ENCODE measurements around the gene AUTS2. TPM values are rescaled to one million over a fixed set of nuclear protein-coding genes. Genes with fewer than 3 reads are reported as not detected.

AUTS2 gene
- total and polyA plus RNA-seq, 9 of the 15 experiments (the other 6 are each of a cell fraction or from before 2014, with no cell fraction given): 0.58 TPM; not detected in 8

DNA sequence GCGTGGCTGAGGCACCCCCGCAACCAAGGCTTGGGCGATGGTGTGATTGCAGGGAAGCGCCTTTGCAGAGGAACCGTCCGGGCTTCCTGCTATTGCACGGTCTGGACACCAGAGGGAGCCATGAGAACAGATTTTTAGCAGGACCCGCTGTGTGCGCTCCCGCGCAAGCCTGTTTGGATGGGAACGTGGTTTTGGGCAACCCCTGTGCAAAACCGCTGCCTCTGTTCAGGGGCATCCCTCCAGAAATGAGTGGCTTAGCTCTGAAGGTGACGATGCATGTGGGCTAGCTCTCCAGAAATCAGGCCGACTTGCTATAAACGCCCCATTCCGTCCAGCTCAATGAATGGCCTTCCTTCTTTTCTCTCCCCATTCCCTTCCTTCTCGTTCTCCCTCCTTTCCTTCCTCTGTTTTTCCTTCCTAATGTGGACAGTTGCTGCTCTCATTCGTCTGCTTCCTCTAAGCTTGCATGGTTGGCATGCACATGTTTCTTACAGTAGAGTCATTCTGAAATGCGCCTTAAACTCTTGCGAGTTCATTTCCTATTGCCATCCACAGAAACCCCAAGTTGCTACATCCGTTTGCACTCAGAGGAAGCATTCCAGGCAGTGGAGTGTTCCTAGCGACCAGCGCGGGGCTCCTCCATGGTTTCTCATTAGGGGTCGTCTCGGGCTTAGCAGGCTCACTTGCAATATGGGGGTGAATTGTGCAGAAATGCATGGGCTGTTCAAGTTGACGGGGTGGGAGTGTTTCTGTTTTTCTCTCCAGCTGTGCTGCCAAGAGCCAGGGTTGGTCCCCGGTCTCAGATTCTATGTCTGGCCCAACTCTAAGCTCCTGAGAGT is 1231.2 kb downstream of the AUTS2 start (continued):
- TF ChIP-seq, protein P1, sequence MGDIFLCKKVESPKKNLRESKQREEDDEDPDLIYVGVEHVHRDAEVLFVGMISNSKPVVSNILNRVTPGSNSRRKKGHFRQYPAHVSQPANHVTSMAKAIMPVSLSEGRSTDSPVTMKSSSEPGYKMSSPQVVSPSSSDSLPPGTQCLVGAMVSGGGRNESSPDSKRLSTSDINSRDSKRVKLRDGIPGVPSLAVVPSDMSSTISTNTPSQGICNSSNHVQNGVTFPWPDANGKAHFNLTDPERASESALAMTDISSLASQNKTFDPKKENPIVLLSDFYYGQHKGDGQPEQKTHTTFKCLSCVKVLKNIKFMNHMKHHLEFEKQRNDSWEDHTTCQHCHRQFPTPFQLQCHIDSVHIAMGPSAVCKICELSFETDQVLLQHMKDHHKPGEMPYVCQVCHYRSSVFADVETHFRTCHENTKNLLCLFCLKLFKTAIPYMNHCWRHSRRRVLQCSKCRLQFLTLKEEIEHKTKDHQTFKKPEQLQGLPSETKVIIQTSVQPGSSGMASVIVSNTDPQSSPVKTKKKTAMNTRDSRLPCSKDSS (IDR thresholded peaks at IDR 0.05; ENCODE audit: low read depth, partially characterized antibody): no peak
- no peak for TF ChIP-seq ZFP1 (CRISPR knock-in tag; IDR thresholded peaks at IDR 0.05)
- no peak for TF ChIP-seq CBFA2T2 (conservative IDR thresholded peaks at IDR 0.05)
- no peak for TF ChIP-seq PHTF2 (CRISPR knock-in tag; IDR thresholded peaks at IDR 0.05)
- no peak for TF ChIP-seq PHB2 (IDR thresholded peaks at IDR 0.05; ENCODE audit: low read depth)
- no peak for TF ChIP-seq XRCC5 (IDR thresholded peaks at IDR 0.05; ENCODE audit: low read depth, low read length)
- no peak for TF ChIP-seq FOSL1 (tag; conservative IDR thresholded peaks at IDR 0.05)
- TF ChIP-seq, protein P2, sequence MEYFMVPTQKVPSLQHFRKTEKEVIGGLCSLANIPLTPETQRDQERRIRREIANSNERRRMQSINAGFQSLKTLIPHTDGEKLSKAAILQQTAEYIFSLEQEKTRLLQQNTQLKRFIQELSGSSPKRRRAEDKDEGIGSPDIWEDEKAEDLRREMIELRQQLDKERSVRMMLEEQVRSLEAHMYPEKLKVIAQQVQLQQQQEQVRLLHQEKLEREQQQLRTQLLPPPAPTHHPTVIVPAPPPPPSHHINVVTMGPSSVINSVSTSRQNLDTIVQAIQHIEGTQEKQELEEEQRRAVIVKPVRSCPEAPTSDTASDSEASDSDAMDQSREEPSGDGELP (CRISPR knock-in tag; IDR thresholded peaks at IDR 0.05; ENCODE audit: borderline replicate concordance): peak; percentile 24; the same call in 1 of the 2 replicates
- TF ChIP-seq RBM14 (IDR thresholded peaks at IDR 0.05; ENCODE audit: borderline replicate concordance, insufficient read depth, low read depth, low read length): no peak
- TF ChIP-seq, protein P3, sequence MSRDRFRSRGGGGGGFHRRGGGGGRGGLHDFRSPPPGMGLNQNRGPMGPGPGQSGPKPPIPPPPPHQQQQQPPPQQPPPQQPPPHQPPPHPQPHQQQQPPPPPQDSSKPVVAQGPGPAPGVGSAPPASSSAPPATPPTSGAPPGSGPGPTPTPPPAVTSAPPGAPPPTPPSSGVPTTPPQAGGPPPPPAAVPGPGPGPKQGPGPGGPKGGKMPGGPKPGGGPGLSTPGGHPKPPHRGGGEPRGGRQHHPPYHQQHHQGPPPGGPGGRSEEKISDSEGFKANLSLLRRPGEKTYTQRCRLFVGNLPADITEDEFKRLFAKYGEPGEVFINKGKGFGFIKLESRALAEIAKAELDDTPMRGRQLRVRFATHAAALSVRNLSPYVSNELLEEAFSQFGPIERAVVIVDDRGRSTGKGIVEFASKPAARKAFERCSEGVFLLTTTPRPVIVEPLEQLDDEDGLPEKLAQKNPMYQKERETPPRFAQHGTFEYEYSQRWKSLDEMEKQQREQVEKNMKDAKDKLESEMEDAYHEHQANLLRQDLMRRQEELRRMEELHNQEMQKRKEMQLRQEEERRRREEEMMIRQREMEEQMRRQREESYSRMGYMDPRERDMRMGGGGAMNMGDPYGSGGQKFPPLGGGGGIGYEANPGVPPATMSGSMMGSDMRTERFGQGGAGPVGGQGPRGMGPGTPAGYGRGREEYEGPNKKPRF (IDR thresholded peaks at IDR 0.05; ENCODE audit: low read depth, low read length): no peak
- TF ChIP-seq, protein P4, sequence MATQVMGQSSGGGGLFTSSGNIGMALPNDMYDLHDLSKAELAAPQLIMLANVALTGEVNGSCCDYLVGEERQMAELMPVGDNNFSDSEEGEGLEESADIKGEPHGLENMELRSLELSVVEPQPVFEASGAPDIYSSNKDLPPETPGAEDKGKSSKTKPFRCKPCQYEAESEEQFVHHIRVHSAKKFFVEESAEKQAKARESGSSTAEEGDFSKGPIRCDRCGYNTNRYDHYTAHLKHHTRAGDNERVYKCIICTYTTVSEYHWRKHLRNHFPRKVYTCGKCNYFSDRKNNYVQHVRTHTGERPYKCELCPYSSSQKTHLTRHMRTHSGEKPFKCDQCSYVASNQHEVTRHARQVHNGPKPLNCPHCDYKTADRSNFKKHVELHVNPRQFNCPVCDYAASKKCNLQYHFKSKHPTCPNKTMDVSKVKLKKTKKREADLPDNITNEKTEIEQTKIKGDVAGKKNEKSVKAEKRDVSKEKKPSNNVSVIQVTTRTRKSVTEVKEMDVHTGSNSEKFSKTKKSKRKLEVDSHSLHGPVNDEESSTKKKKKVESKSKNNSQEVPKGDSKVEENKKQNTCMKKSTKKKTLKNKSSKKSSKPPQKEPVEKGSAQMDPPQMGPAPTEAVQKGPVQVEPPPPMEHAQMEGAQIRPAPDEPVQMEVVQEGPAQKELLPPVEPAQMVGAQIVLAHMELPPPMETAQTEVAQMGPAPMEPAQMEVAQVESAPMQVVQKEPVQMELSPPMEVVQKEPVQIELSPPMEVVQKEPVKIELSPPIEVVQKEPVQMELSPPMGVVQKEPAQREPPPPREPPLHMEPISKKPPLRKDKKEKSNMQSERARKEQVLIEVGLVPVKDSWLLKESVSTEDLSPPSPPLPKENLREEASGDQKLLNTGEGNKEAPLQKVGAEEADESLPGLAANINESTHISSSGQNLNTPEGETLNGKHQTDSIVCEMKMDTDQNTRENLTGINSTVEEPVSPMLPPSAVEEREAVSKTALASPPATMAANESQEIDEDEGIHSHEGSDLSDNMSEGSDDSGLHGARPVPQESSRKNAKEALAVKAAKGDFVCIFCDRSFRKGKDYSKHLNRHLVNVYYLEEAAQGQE (IDR thresholded peaks at IDR 0.05; ENCODE audit: borderline replicate concordance): peak; percentile 70; the same call in 1 of the 2 replicates
- TF ChIP-seq, protein P4 (CRISPR knock-in tag; IDR thresholded peaks at IDR 0.05; ENCODE audit: low read depth): no peak
- TF ChIP-seq ASH1L (IDR thresholded peaks at IDR 0.05; ENCODE audit: borderline replicate concordance, low read depth, partially characterized antibody): no peak
- no peak for TF ChIP-seq NFATC3 (IDR thresholded peaks at IDR 0.05)
- TF ChIP-seq ZNF778 (CRISPR knock-in tag; IDR thresholded peaks at IDR 0.05): no peak
